Activated T-cell treated with anti-CD3 and anti-CD28 coated beads, Interleukin-2, amount 50 U/mL, for 4 hours (primary cell): Measurements from ENCODE around the gene GNAZ. TPM values are rescaled to one million over a fixed set of nuclear protein-coding genes. Genes with fewer than 3 reads are reported as not detected.

Experiments
- ATAC-seq, 2 donors: fragments of 200-7000 bp; cut with Tn5 transposase; one replicate each; pipeline ENCODE4 v1.10.0; 2021
- DNase-seq: peaks from one replicate; pipeline ENCODE4 v3.0.0-alpha.2; 2020
- H3K27me3 Mint-ChIP-seq: one replicate; pipeline ENCODE4 v1.8.0; 2021; ENCODE audit warnings: low read depth, mixed read lengths
- H3K36me3 Mint-ChIP-seq: one replicate; pipeline ENCODE4 v1.8.0; 2022; ENCODE audit warnings: mixed read lengths; ENCODE audit not compliant: insufficient read depth
- H3K4me1 Mint-ChIP-seq: one replicate; pipeline ENCODE4 v1.8.0; 2021; ENCODE audit warnings: low read depth, mixed read lengths
- H3K4me3 Mint-ChIP-seq: one replicate; pipeline ENCODE4 v1.8.0; 2021; ENCODE audit warnings: mild to moderate bottlenecking, moderate library complexity, mixed read lengths
- H3K9me3 Mint-ChIP-seq: one replicate; pipeline ENCODE4 v1.8.0; 2021; ENCODE audit warnings: mixed read lengths
- total RNA-seq, 3 donors: library from RNA; stranded (reverse); gene quantifications; one replicate each; pipeline ENCODE4 v1.2.1, GENCODE V29; 2021

The GNAZ gene
- total RNA-seq, 3 donors from 2014 or later, result 0.61 to 1.3 (median 0.99) TPM

- Mint-ChIP-seq H3K4me3 (no peak overlapping the region), H3K9me3 (no peaks in the 10 kb centered on the region), H3K27me3 (no peaks in the 10 kb centered on the region), H3K36me3 (no peaks in the 10 kb centered on the region), H3K4me1 (no peaks in the 10 kb centered on the region)
- DNase-seq (no peak), ATAC-seq (no peak)
Observed at GRCh38 chr22:23094695-23095681, 24.7 kb downstream of the GNAZ start.

- Mint-ChIP-seq H3K27me3 (no peaks in the 10 kb centered on the region), H3K9me3 (no peaks in the 10 kb centered on the region), H3K4me1 (no peaks in the 10 kb centered on the region), H3K36me3 (no peaks in the 10 kb centered on the region), H3K4me3 (no peak overlapping the region)
- DNase-seq (no peak), ATAC-seq (no peak)
Observed at GRCh38 chr22:23095733-23096342, 25.5 kb downstream of the GNAZ start.

GRCh38 chr22:23097412-23098229, 27.3 kb downstream of the GNAZ start:
- no peaks in the 10 kb centered on the region for H3K4me1 Mint-ChIP-seq
- no peaks in the 10 kb centered on the region for H3K9me3 Mint-ChIP-seq

GRCh38 chr22:23098230-23098705, 27.9 kb downstream of the GNAZ start:
- no peak overlapping the region for H3K4me3 Mint-ChIP-seq
- no peaks in the 10 kb centered on the region for H3K9me3 Mint-ChIP-seq
- H3K4me1 Mint-ChIP-seq, result no peaks in the 10 kb centered on the region
- no peaks in the 10 kb centered on the region for H3K27me3 Mint-ChIP-seq
- DNase-seq (no peak), ATAC-seq (no peak)
- H3K36me3 Mint-ChIP-seq, result no peaks in the 10 kb centered on the region

More at GRCh38 chr22:23097412-23098229, 27.3 kb downstream of the GNAZ start:
- no peak for DNase-seq
- ATAC-seq, result no peak
- H3K36me3 Mint-ChIP-seq, result no peaks in the 10 kb centered on the region
- H3K27me3 Mint-ChIP-seq, result no peaks in the 10 kb centered on the region
- H3K4me3 Mint-ChIP-seq, result no peak overlapping the region

- no peaks in the 10 kb centered on the region for H3K9me3 Mint-ChIP-seq
- ATAC-seq (no peak), DNase-seq (no peak)
- no peak overlapping the region for H3K4me3 Mint-ChIP-seq
- H3K36me3 Mint-ChIP-seq, result no peaks in the 10 kb centered on the region
- H3K4me1 Mint-ChIP-seq, result no peaks in the 10 kb centered on the region
- no peaks in the 10 kb centered on the region for H3K27me3 Mint-ChIP-seq
Observed at GRCh38 chr22:23098718-23099530, 28.6 kb downstream of the GNAZ start.

- H3K9me3 Mint-ChIP-seq, result no peaks in the 10 kb centered on the region
- no peak for ATAC-seq
- H3K27me3 Mint-ChIP-seq, result no peaks in the 10 kb centered on the region
- H3K36me3 Mint-ChIP-seq, result no peaks in the 10 kb centered on the region
- no peak for DNase-seq
- no peaks in the 10 kb centered on the region for H3K4me1 Mint-ChIP-seq
- no peak overlapping the region for H3K4me3 Mint-ChIP-seq
Observed at GRCh38 chr22:23099531-23099804, 29.1 kb downstream of the GNAZ start.

GRCh38 chr22:23100124-23100801, 29.9 kb downstream of the GNAZ start:
- ATAC-seq (no peak), DNase-seq (no peak)
- Mint-ChIP-seq H3K4me3 (no peak overlapping the region), H3K4me1 (no peaks in the 10 kb centered on the region), H3K36me3 (no peaks in the 10 kb centered on the region), H3K27me3 (no peaks in the 10 kb centered on the region), H3K9me3 (no peaks in the 10 kb centered on the region)

- Mint-ChIP-seq H3K36me3 (no peaks in the 10 kb centered on the region), H3K9me3 (no peaks in the 10 kb centered on the region), H3K4me3 (no peak overlapping the region), H3K4me1 (no peaks in the 10 kb centered on the region), H3K27me3 (no peaks in the 10 kb centered on the region)
- no peak for ATAC-seq
- no peak for DNase-seq
Observed at GRCh38 chr22:23101524-23101923, 31.2 kb downstream of the GNAZ start.

- DNase-seq, result no peak
- no peaks in the 10 kb centered on the region for H3K27me3 Mint-ChIP-seq
- H3K36me3 Mint-ChIP-seq, result no peaks in the 10 kb centered on the region
- H3K4me1 Mint-ChIP-seq, result no peaks in the 10 kb centered on the region
- H3K4me3 Mint-ChIP-seq, result no peak overlapping the region
- ATAC-seq, result no peak
- H3K9me3 Mint-ChIP-seq, result no peaks in the 10 kb centered on the region
Observed at GRCh38 chr22:23102002-23102655, 31.8 kb downstream of the GNAZ start.

- H3K27me3 Mint-ChIP-seq, result no peaks in the 10 kb centered on the region
- ATAC-seq (no peak), DNase-seq (no peak)
- no peak overlapping the region for H3K4me3 Mint-ChIP-seq
- no peaks in the 10 kb centered on the region for H3K9me3 Mint-ChIP-seq
- H3K4me1 Mint-ChIP-seq, result no peaks in the 10 kb centered on the region
- no peaks in the 10 kb centered on the region for H3K36me3 Mint-ChIP-seq
Observed at GRCh38 chr22:23102776-23103175, 32.5 kb downstream of the GNAZ start.

- Mint-ChIP-seq H3K4me1 (no peaks in the 10 kb centered on the region), H3K9me3 (no peaks in the 10 kb centered on the region), H3K36me3 (no peaks in the 10 kb centered on the region), H3K4me3 (no peak overlapping the region), H3K27me3 (no peaks in the 10 kb centered on the region)
- DNase-seq, result no peak
- ATAC-seq, result no peak
Observed at GRCh38 chr22:23103199-23103954, 33.1 kb downstream of the GNAZ start.

GRCh38 chr22:23104187-23104971, 34.1 kb downstream of the GNAZ start:
- H3K4me1 Mint-ChIP-seq, result no peaks in the 10 kb centered on the region
- H3K27me3 Mint-ChIP-seq, result no peaks in the 10 kb centered on the region
- H3K36me3 Mint-ChIP-seq, result no peaks in the 10 kb centered on the region
- ATAC-seq, result no peak
- no peaks in the 10 kb centered on the region for H3K9me3 Mint-ChIP-seq
- no peak overlapping the region for H3K4me3 Mint-ChIP-seq
- no peak for DNase-seq
